A673 (cell line): ENCODE results near the gene GCNT4. TPM values are rescaled to one million over a fixed set of nuclear protein-coding genes. Genes with fewer than 3 reads are reported as not detected.

Source experiments
- BruUV-seq: library from RNA; stranded (reverse); fragments of 400-500 nt; replicated peaks from 2 replicates; lab custom pipeline; 2021; lab: Mats Ljungman, UMichigan
- CTCF ChIA-PET: fragments of 300-600 bp; sonication (Branson Sonifier 250); formaldehyde crosslinking; loops from one replicate; lab custom pipeline; 2022; ENCODE audit warnings: antibody characterized with exemption; lab: Charles Lee
- POLR2A ChIA-PET: fragments of 300-600 bp; sonication (Branson Sonifier 250); formaldehyde crosslinking; loops from one replicate; lab custom pipeline; 2022; ENCODE audit warnings: antibody characterized with exemption; ENCODE audit not compliant: low non-redundant PET; lab: Charles Lee
- DNase-seq: peaks from one replicate; pipeline ENCODE4 v3.0.0-alpha.2; 2015; ENCODE audit warnings: low spot score
- H3K27ac ChIP-seq: fragments of 200-600 bp; sonication (generic); 2 replicates; pipeline ENCODE4 v1.5.1; 2016; ENCODE audit warnings: mixed run types, low read depth, mild to moderate bottlenecking, mixed read lengths, antibody characterized with exemption, low read length; ENCODE audit not compliant: poor library complexity, severe bottlenecking
- H3K27me3 ChIP-seq: fragments of 200-600 bp; sonication (generic); replicated peaks from 2 replicates; pipeline ENCODE4 v1.6.1; 2017; ENCODE audit warnings: mixed run types, low read depth, mild to moderate bottlenecking, mixed read lengths, antibody characterized with exemption, low read length; ENCODE audit not compliant: insufficient read depth, poor library complexity
- H3K36me3 ChIP-seq: fragments of 200-600 bp; sonication (generic); 2 replicates; pipeline ENCODE4 v1.6.1; 2016; ENCODE audit warnings: mixed run types, mild to moderate bottlenecking, mixed read lengths, antibody characterized with exemption, low read length; ENCODE audit not compliant: insufficient read depth, poor library complexity, severe bottlenecking
- H3K4me1 ChIP-seq: fragments of 200-600 bp; sonication (generic); 2 replicates; pipeline ENCODE4 v1.6.1; 2017; ENCODE audit warnings: mixed run types, mild to moderate bottlenecking, mixed read lengths, antibody characterized with exemption, low read length; ENCODE audit not compliant: insufficient read depth, poor library complexity, severe bottlenecking
- H3K4me3 ChIP-seq: fragments of 200-600 bp; sonication (generic); 2 replicates; pipeline ENCODE4 v1.5.1; 2016; ENCODE audit warnings: low read depth, mixed run types, mild to moderate bottlenecking, mixed read lengths, low read length; ENCODE audit not compliant: poor library complexity, severe bottlenecking
- H3K9me3 ChIP-seq: fragments of 200-600 bp; sonication (generic); 2 replicates; pipeline ENCODE4 v1.6.1; 2016; ENCODE audit warnings: mixed run types, low read depth, mild to moderate bottlenecking, mixed read lengths, antibody characterized with exemption, low read length; ENCODE audit not compliant: poor library complexity, severe bottlenecking
- EZH2 ChIP-seq: fragments of 200-600 bp; sonication (generic); IDR thresholded peaks from 2 replicates; pipeline ENCODE4 v1.6.1; 2017; ENCODE audit warnings: borderline replicate concordance, low read depth, mild to moderate bottlenecking, mixed read lengths, antibody characterized with exemption, low read length; ENCODE audit not compliant: poor library complexity, severe bottlenecking
- intact Hi-C: fragments of 100-400 bp; cut with micrococcal nuclease; formaldehyde crosslinking; loops from one replicate; pipeline ENCODE4 v1.10.0; 2022; ENCODE audit not compliant: unreplicated experiment
- total RNA-seq: library from RNA; stranded (reverse); gene quantifications from 2 replicates; pipeline ENCODE4 v1.2.3, GENCODE V29; 2021
- TF ChIP-seq, protein P1 (sequence below): fragments of 300-800, 200-600 bp; sonication (generic); conservative IDR thresholded peaks from 2 replicates; pipeline ENCODE4 v1.5.1; 2017; ENCODE audit warnings: low read depth, mild to moderate bottlenecking, antibody characterized with exemption, low read length, moderate library complexity, mixed read lengths

Gene GCNT4
- total RNA-seq, 1 experiment from 2014 or later: 2.5 TPM

DNA sequence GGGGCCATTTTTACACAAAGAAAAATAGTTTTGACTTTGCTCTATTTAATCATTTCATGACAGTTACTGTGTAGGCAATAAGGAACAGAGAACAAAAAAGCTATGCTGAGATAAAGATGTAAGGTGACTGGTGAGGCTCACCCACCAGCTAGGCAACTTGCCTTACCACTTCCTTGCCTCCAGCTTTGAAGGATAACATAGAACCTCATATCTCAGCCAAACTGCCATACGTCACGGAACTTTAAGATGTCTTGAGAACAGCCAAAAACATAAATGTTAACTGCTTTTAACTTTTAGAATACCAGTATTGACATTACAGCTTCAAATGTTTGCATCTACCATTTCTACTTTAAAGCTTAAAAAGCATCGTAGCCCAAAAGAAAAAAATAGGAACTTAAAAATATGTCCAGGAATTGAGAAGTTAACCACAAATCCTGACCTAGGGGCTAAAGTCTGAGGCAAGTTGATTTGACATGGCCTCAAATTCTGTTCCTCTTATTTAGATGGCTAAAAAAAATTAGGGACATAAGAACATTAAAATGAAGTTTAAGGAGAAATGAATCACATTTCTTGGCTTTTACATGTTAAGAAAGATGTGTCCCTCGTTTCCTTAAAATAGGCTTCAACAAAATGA is 7.7 kb upstream of the GCNT4 start:
- DNase-seq: no peak
- H3K4me1 ChIP-seq: no peaks in the 10 kb centered on the region
- no peaks in the 10 kb centered on the region for H3K36me3 ChIP-seq
- CTCF ChIA-PET: no interaction called here
- intact Hi-C loops: loop anchor here (10.0 kb wide), 1 partner anchor 385 kb away; no protein-coding TSS in a partner anchor
- no TSS peak for BruUV-seq
- no peak overlapping the region for H3K27ac ChIP-seq
- no peaks in the 10 kb centered on the region for H3K9me3 ChIP-seq
- POLR2A ChIA-PET: no interaction called here
- peaks cover 1% of the 10 kb centered on the region for H3K27me3 ChIP-seq
- no peak overlapping the region for H3K4me3 ChIP-seq
- TF ChIP-seq, protein P1, sequence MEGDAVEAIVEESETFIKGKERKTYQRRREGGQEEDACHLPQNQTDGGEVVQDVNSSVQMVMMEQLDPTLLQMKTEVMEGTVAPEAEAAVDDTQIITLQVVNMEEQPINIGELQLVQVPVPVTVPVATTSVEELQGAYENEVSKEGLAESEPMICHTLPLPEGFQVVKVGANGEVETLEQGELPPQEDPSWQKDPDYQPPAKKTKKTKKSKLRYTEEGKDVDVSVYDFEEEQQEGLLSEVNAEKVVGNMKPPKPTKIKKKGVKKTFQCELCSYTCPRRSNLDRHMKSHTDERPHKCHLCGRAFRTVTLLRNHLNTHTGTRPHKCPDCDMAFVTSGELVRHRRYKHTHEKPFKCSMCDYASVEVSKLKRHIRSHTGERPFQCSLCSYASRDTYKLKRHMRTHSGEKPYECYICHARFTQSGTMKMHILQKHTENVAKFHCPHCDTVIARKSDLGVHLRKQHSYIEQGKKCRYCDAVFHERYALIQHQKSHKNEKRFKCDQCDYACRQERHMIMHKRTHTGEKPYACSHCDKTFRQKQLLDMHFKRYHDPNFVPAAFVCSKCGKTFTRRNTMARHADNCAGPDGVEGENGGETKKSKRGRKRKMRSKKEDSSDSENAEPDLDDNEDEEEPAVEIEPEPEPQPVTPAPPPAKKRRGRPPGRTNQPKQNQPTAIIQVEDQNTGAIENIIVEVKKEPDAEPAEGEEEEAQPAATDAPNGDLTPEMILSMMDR: no peak
- TF ChIP-seq EZH2: no peak

DNA sequence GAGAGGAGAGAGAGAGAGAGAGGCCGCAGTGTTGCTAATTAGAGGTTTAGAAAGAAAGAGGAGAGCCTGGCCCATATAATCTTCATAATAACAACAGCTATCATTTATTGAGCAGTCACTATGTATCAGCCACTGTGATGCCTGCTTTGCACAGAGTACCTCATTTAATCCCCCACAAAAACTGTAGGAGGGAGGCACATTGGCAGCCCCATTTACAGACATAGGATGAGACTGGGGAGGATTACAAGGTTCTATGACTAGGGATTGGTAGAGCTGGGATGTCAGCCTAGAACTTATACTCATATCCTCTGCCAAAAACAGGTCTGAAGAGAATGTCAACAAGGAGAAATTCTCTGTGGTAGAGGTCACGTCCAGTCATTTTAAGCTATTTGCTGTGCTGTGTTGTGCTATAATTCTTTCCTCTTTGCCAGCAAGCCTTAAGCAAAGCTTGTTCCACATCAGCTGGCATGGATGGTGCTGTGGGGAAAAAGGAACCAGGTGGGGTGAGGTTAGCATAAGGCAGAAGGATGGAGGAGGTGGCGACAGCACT is 6.7 kb upstream of the GCNT4 start:
- DNase-seq: no peak
- TF ChIP-seq, protein P1: no peak
- no peak for TF ChIP-seq EZH2
- Histone ChIP-seq H3K4me3 (no peak overlapping the region), H3K36me3 (no peaks in the 10 kb centered on the region), H3K9me3 (no peaks in the 10 kb centered on the region), H3K4me1 (peaks cover 5% of the 10 kb centered on the region), H3K27ac (no peak overlapping the region), H3K27me3 (peaks cover 11% of the 10 kb centered on the region)
- POLR2A ChIA-PET: no interaction called here
- no TSS peak for BruUV-seq
- CTCF ChIA-PET: no interaction called here
- intact Hi-C loops: loop anchor here (10.0 kb wide), 1 partner anchor 384 kb away; no protein-coding TSS in a partner anchor

DNA sequence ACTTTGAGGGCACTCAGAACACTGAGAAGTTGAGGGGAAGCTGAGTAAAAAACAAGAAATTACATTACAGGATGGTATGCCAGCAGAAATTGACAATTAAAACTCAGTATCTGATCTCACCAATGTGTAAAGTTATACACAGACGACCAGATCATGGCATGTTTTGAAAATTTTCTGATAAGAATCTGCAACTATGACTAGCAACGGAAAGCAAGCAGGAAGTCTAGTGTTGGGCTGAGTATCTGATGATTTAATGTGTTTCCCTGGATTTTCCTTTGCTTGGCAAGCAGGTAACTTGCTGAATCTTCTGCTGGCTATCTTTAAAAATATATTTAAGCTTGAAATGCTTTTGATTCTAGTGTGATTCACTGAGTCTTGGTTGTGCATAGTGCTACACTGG is 5.2 kb upstream of the GCNT4 start:
- Histone ChIP-seq H3K36me3 (no peaks in the 10 kb centered on the region), H3K27me3 (peaks cover 20% of the 10 kb centered on the region), H3K9me3 (no peaks in the 10 kb centered on the region), H3K4me3 (no peak overlapping the region), H3K4me1 (peaks cover 6% of the 10 kb centered on the region), H3K27ac (no peak overlapping the region)
- BruUV-seq: no TSS peak
- TF ChIP-seq, protein P1: no peak
- TF ChIP-seq EZH2: no peak
- POLR2A ChIA-PET: no interaction called here
- no peak for DNase-seq
- intact Hi-C loops: loop anchor here (10.0 kb wide), 1 partner anchor 383 kb away; no protein-coding TSS in a partner anchor
- CTCF ChIA-PET: no interaction called here
